ENCODE results near the gene PGRMC2. TPM values are rescaled to one million over a fixed set of nuclear protein-coding genes. Genes with fewer than 3 reads are reported as not detected.

Gene PGRMC2
- polyA plus RNA-seq, 3 donors, result 6.3 to 13.9 (median 7.3) TPM

DNA sequence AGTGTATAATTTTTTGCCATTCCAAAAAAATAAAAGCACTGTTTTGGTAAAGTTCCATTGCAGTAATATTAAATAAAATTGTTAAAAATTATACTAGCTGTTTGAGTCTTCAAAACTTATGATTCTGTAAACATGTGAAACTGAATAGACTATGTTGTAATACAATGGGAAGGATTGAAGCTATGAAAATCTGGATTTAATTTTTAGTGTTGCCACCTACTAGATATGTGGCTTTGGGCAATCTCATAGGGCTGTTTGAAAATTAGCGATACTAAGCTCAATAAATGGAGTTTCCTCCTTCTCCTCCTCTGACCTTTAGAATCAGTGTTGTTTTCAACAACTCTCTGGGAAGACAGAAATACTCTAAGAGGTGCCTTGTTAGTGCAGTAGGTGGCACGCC is 4.5 kb downstream of the PGRMC2 start:
- no peak overlapping the region for H3K27ac ChIP-seq (ENCODE audit: low read depth in 1 of 2, low read length in 2 of 2)
- no peak for DNase-seq
- H3K4me2 ChIP-seq (replicated peaks; ENCODE audit: extremely low read depth, low read length, poor library complexity, severe bottlenecking), result no peak overlapping the region
- Mint-ChIP-seq H3K4me3 (no peak overlapping the region), H3K27me3 (ENCODE audit: low read depth in 3 of 3) (no peaks in the 10 kb centered on the region), H3K4me1 (peaks cover 37% of the 10 kb centered on the region), H3K9me3 (no peaks in the 10 kb centered on the region), H3K36me3 (peaks cover 3 to 10% of the 10 kb centered on the region in 2 donors), H3K27ac (no peak overlapping the region)
- H3K9me3 ChIP-seq (replicated peaks in 1 of 2; ENCODE audit: control insufficient read depth in 1 of 2, insufficient read depth in 1 of 2, low read length in 2 of 2), result no peaks in the 10 kb centered on the region
- H3K9ac ChIP-seq (ENCODE audit: insufficient read depth, low read length, poor library complexity, severe bottlenecking), result no peak overlapping the region
- H4K20me1 ChIP-seq (ENCODE audit: insufficient read depth, low read length), result no peaks in the 10 kb centered on the region
- H3K4me1 ChIP-seq (ENCODE audit: control insufficient read depth in 1 of 2, insufficient read depth in 2 of 2, low read length in 2 of 2), result peaks cover 15 to 31% of the 10 kb centered on the region in 2 donors
- no peak overlapping the region for H3K4me3 ChIP-seq (replicated peaks in 1 of 3; ENCODE audit: low read depth in 2 of 3, low read length in 3 of 3)
- no peaks in the 10 kb centered on the region for H3K27me3 ChIP-seq (ENCODE audit: control insufficient read depth in 2 of 2, insufficient read depth in 2 of 2, low read length in 2 of 2)
- H3K79me2 ChIP-seq (ENCODE audit: insufficient read depth, low read length), result peaks cover 66% of the 10 kb centered on the region
- no peak overlapping the region for H2AFZ ChIP-seq (ENCODE audit: insufficient read depth, low read depth, low read length, poor library complexity, severe bottlenecking)
- no peaks in the 10 kb centered on the region for H3K36me3 ChIP-seq (replicated peaks in 1 of 2; ENCODE audit: control insufficient read depth in 1 of 2, insufficient read depth in 2 of 2, low read length in 2 of 2)
- TF ChIP-seq, protein P1, sequence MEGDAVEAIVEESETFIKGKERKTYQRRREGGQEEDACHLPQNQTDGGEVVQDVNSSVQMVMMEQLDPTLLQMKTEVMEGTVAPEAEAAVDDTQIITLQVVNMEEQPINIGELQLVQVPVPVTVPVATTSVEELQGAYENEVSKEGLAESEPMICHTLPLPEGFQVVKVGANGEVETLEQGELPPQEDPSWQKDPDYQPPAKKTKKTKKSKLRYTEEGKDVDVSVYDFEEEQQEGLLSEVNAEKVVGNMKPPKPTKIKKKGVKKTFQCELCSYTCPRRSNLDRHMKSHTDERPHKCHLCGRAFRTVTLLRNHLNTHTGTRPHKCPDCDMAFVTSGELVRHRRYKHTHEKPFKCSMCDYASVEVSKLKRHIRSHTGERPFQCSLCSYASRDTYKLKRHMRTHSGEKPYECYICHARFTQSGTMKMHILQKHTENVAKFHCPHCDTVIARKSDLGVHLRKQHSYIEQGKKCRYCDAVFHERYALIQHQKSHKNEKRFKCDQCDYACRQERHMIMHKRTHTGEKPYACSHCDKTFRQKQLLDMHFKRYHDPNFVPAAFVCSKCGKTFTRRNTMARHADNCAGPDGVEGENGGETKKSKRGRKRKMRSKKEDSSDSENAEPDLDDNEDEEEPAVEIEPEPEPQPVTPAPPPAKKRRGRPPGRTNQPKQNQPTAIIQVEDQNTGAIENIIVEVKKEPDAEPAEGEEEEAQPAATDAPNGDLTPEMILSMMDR (IDR thresholded peaks at IDR 0.05), result no peak
- intact Hi-C loops (cut with micrococcal nuclease), result loop anchor here (10.0 kb wide), 2 partner anchors 648 to 812 kb away; partner anchors contain the start of genes C4orf33 (in 1 of the 2), INTU (in 1 of the 2) and SCLT1 (in 1 of the 2)
- no CpG with 5 or more reads among the region's 2 CpGs for whole genome bisulfite sequencing (ENCODE audit: insufficient coverage)

DNA sequence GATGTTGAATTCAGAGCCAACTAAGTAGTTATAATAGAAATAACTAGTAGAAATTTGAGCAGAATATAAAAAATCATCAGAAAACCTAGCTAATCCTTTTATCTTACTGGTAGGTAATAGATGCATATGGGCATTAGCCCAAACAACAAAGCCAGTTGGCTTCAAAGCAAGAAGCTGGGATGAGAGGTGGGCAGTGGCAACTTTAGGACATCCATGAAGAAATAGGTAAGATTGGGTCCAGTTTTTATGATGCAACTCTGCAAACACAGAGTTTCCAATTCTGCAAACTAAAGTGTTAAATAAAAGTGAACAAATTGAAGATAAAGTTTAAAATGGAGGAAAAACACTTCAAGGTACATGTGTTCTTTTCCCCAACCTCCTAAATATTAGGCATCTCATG is 5.1 kb downstream of the PGRMC2 start:
- TF ChIP-seq, protein P1 (IDR thresholded peaks at IDR 0.05), result no peak
- Mint-ChIP-seq H3K9me3 (no peaks in the 10 kb centered on the region), H3K4me3 (no peak overlapping the region), H3K27me3 (ENCODE audit: low read depth in 3 of 3) (no peaks in the 10 kb centered on the region), H3K36me3 (peaks cover 3 to 10% of the 10 kb centered on the region in 2 donors), H3K4me1 (peaks cover 37% of the 10 kb centered on the region), H3K27ac (no peak overlapping the region)
- H3K27ac ChIP-seq (ENCODE audit: low read depth in 1 of 2, low read length in 2 of 2), result no peak overlapping the region
- no peak overlapping the region for H3K4me2 ChIP-seq (replicated peaks; ENCODE audit: extremely low read depth, low read length, poor library complexity, severe bottlenecking)
- H4K20me1 ChIP-seq (ENCODE audit: insufficient read depth, low read length), result no peaks in the 10 kb centered on the region
- H3K27me3 ChIP-seq (ENCODE audit: control insufficient read depth in 2 of 2, insufficient read depth in 2 of 2, low read length in 2 of 2), result no peaks in the 10 kb centered on the region
- H3K9me3 ChIP-seq (replicated peaks in 1 of 2; ENCODE audit: control insufficient read depth in 1 of 2, insufficient read depth in 1 of 2, low read length in 2 of 2), result no peaks in the 10 kb centered on the region
- DNase-seq, result no peak
- H2AFZ ChIP-seq (ENCODE audit: insufficient read depth, low read depth, low read length, poor library complexity, severe bottlenecking), result no peak overlapping the region
- H3K79me2 ChIP-seq (ENCODE audit: insufficient read depth, low read length), result peaks cover 71% of the 10 kb centered on the region
- intact Hi-C loops (cut with micrococcal nuclease), result loop anchor here (10.0 kb wide), 2 partner anchors 648 to 812 kb away; partner anchors contain the start of genes C4orf33 (in 1 of the 2), INTU (in 1 of the 2) and SCLT1 (in 1 of the 2)
- H3K4me1 ChIP-seq (ENCODE audit: control insufficient read depth in 1 of 2, insufficient read depth in 2 of 2, low read length in 2 of 2), result peaks cover 15 to 31% of the 10 kb centered on the region in 2 donors
- H3K36me3 ChIP-seq (replicated peaks in 1 of 2; ENCODE audit: control insufficient read depth in 1 of 2, insufficient read depth in 2 of 2, low read length in 2 of 2), result no peaks in the 10 kb centered on the region
- no peak overlapping the region for H3K9ac ChIP-seq (ENCODE audit: insufficient read depth, low read length, poor library complexity, severe bottlenecking)
- H3K4me3 ChIP-seq (replicated peaks in 1 of 3; ENCODE audit: low read depth in 2 of 3, low read length in 3 of 3), result no peak overlapping the region

Measured in CD14-positive monocyte (primary cell).